Measurements from ENCODE around the gene WWOX.

GRCh38 chr16:78363843-78364555, 264.5 kb downstream of the WWOX start:
- TF ChIP-seq YY1 (IDR thresholded peaks at IDR 0.05; ENCODE audit: insufficient read depth, insufficient replicate concordance, low read depth, low read length) (no peak), PRDM15 (CRISPR knock-in tag; IDR thresholded peaks at IDR 0.05) (no peak), CTCF (CRISPR knock-in tag; IDR thresholded peaks at IDR 0.05) (no peak), ATF6 (CRISPR knock-in tag; conservative IDR thresholded peaks at IDR 0.05) (no peak), RAD21 (CRISPR knock-in tag; IDR thresholded peaks at IDR 0.05) (no peak)
